GM08714 (cell line): Measurements from ENCODE around the gene SMOC2.

Source experiments
- H3K4me3 ChIP-seq: fragments of 200-500 bp; sonication (Bioruptor generic); 2 replicates; pipeline ENCODE4 v1.5.1; 2014; ENCODE audit warnings: mild to moderate bottlenecking, low read length, inconsistent platforms
- ZNF274 ChIP-seq: IDR thresholded peaks from 2 replicates; pipeline ENCODE4 v1.6.1; 2012; ENCODE audit warnings: mild to moderate bottlenecking, low read depth, low read length

SMOC2 gene

GRCh38 chr6:168576388-168576787 is 135.4 kb downstream of the SMOC2 start:
- no peak overlapping the region for H3K4me3 ChIP-seq

GRCh38 chr6:168577496-168577895 is 136.5 kb downstream of the SMOC2 start:
- TF ChIP-seq ZNF274, result no peak
- no peak overlapping the region for H3K4me3 ChIP-seq

More at GRCh38 chr6:168576388-168576787, 135.4 kb downstream of the SMOC2 start:
- no peak for TF ChIP-seq ZNF274

GRCh38 chr6:168578036-168578435 is 137.1 kb downstream of the SMOC2 start:
- H3K4me3 ChIP-seq, result no peak overlapping the region
- no peak for TF ChIP-seq ZNF274

- no peak overlapping the region for H3K4me3 ChIP-seq
- no peak for TF ChIP-seq ZNF274
Observed at GRCh38 chr6:168581236-168581635, 140.3 kb downstream of the SMOC2 start.

- H3K4me3 ChIP-seq, result no peak overlapping the region
Observed at GRCh38 chr6:168581706-168582105, 140.7 kb downstream of the SMOC2 start.

GRCh38 chr6:168582571-168582981 is 141.6 kb downstream of the SMOC2 start:
- no peak overlapping the region for H3K4me3 ChIP-seq
- TF ChIP-seq ZNF274, result no peak

More at GRCh38 chr6:168581706-168582105, 140.7 kb downstream of the SMOC2 start:
- TF ChIP-seq ZNF274, result no peak

- TF ChIP-seq ZNF274, result no peak
- no peak overlapping the region for H3K4me3 ChIP-seq
Observed at GRCh38 chr6:168583126-168583525, 142.1 kb downstream of the SMOC2 start.

- no peak overlapping the region for H3K4me3 ChIP-seq
- no peak for TF ChIP-seq ZNF274
Observed at GRCh38 chr6:168583821-168584220, 142.8 kb downstream of the SMOC2 start.

GRCh38 chr6:168584249-168584648 is 143.3 kb downstream of the SMOC2 start:
- no peak overlapping the region for H3K4me3 ChIP-seq
- TF ChIP-seq ZNF274, result no peak

GRCh38 chr6:168584671-168585070 is 143.7 kb downstream of the SMOC2 start:
- no peak for TF ChIP-seq ZNF274

GRCh38 chr6:168585441-168585840 is 144.5 kb downstream of the SMOC2 start:
- H3K4me3 ChIP-seq, result no peak overlapping the region
- TF ChIP-seq ZNF274, result no peak

More at GRCh38 chr6:168584671-168585070, 143.7 kb downstream of the SMOC2 start:
- H3K4me3 ChIP-seq, result no peak overlapping the region

- TF ChIP-seq ZNF274, result no peak
- H3K4me3 ChIP-seq, result no peak overlapping the region
Observed at GRCh38 chr6:168589275-168589674, 148.3 kb downstream of the SMOC2 start.

GRCh38 chr6:168590406-168590805 is 149.4 kb downstream of the SMOC2 start:
- no peak overlapping the region for H3K4me3 ChIP-seq
- no peak for TF ChIP-seq ZNF274

- no peak overlapping the region for H3K4me3 ChIP-seq
- no peak for TF ChIP-seq ZNF274
Observed at GRCh38 chr6:168596344-168596743, 155.4 kb downstream of the SMOC2 start.

GRCh38 chr6:168597471-168597875 is 156.5 kb downstream of the SMOC2 start:
- H3K4me3 ChIP-seq, result no peak overlapping the region
- TF ChIP-seq ZNF274, result no peak
